Activated CD4-positive, alpha-beta memory T cell treated with anti-CD3 and anti-CD28 coated beads, Interleukin-2, amount 10 ng/mL, durations not matched to agents 7 days and 5 days (primary cell): ENCODE data around the gene LEAP2. TPM values are rescaled to one million over a fixed set of nuclear protein-coding genes. Genes with fewer than 3 reads are reported as not detected.
A peak's percentile ranks its signal among the peaks of the same experiment; 100 is the strongest.

Source experiments
- CTCF ChIA-PET: fragments of 350-600 bp; sonication (Branson Sonifier 250); formaldehyde crosslinking; loops from one replicate; lab custom pipeline; 2021; ENCODE audit warnings: antibody characterized with exemption, inconsistent platforms; lab: Charles Lee
- POLR2A ChIA-PET: fragments of 350-600 bp; sonication (Branson Sonifier 250); formaldehyde crosslinking; loops from one replicate; lab custom pipeline; 2021; ENCODE audit warnings: antibody characterized with exemption; lab: Charles Lee
- DNase-seq: peaks from one replicate; pipeline ENCODE4 v3.0.0-alpha.2; 2020
- H3K27ac Mint-ChIP-seq: one replicate; pipeline ENCODE4 v1.8.0; 2021; ENCODE audit warnings: mild to moderate bottlenecking, mixed read lengths
- H3K27me3 Mint-ChIP-seq: one replicate; pipeline ENCODE4 v1.8.0; 2021; ENCODE audit warnings: mixed read lengths
- H3K36me3 Mint-ChIP-seq: one replicate; pipeline ENCODE4 v1.8.0; 2021; ENCODE audit warnings: low read depth, mixed read lengths
- H3K4me1 Mint-ChIP-seq: one replicate; pipeline ENCODE4 v1.8.0; 2021; ENCODE audit warnings: mixed read lengths
- H3K4me3 Mint-ChIP-seq: one replicate; pipeline ENCODE4 v1.8.0; 2021; ENCODE audit warnings: mild to moderate bottlenecking, mixed read lengths
- H3K9me3 Mint-ChIP-seq: one replicate; pipeline ENCODE4 v1.8.0; 2021; ENCODE audit warnings: mixed read lengths
- total RNA-seq, 2 experiments: library from RNA; stranded (reverse); gene quantifications; one replicate each; pipeline ENCODE4 v1.2.3, GENCODE V29; 2021

The LEAP2 gene
- total RNA-seq, 2 experiments from 2014 or later, result 2.5 to 3.2 TPM

DNA sequence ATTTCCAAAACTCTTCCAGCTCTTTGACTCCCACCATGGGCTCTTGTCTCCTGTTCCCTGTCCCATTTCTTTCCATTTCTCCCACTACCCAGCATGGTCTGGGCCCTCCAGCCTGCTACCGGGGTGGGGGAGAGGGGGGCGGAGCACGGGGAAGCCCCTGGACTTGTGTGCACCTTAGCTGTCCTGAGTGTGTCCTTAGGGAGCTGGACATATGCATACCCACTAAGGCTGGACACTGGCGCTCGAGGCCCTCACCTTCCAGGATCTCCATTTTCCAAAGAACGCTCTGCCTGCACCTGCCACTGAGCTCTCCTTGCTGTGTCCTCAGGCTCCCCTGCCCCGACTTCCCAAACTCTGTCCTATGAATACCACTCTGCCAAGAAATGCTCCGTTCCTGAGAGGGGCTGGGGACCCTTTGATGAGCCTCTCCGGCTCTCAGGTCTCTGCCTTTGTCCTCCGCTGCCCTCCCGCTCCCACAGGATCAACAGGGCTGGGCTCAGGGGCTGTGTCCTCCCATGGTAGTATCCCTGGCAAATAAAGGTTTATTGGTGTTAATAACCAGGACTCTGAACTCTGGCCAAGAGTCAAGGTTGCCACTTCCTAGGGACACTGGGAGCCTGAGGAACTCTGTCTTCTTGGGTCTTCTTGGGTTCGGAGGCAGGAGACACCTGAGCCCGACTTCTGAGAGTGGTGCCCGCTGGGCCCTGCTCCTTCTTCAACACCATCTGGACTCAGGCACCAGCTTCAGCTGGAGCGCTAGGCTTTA lies 42.2 kb upstream of the LEAP2 start:
- DNase-seq, result no peak
- no peak overlapping the region for H3K27ac Mint-ChIP-seq
- peak overlapping the region; percentile 66 for H3K4me3 Mint-ChIP-seq
- H3K27me3 Mint-ChIP-seq, result peaks cover 43% of the 10 kb centered on the region
- H3K36me3 Mint-ChIP-seq, result no peaks in the 10 kb centered on the region
- peaks cover 15% of the 10 kb centered on the region for H3K4me1 Mint-ChIP-seq
- ChIA-PET POLR2A (interaction anchor here (0.9 to 1.4 kb wide), 3 partner anchors 18 to 132 kb away, joined by 3 to 5 read pairs (median 3); partner anchors contain the start of gene SOWAHA), CTCF (interaction anchor here (1.1 to 5.2 kb wide), 5 partner anchors 11 to 309 kb away, joined by 3 to 27 read pairs (median 3); no protein-coding TSS in a partner anchor)
- H3K9me3 Mint-ChIP-seq, result no peaks in the 10 kb centered on the region

DNA sequence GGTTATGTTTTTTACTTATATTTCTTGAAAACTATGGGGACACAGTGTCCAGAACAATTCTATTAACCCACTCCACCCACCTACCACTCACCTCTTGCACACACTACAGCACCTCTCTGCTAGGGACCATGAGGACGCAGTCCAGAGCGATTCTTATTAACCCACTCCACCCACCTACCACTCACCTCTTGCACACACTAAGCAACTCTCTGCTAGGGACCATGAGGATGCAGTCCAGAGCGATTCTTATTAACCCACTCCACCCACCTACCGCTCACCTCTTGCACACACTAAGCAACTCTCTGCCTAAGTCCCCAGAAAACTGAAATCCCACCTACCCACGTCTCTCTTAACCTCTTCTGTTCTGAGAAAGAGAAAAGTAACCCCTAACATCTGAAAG lies 40.9 kb upstream of the LEAP2 start:
- H3K27me3 Mint-ChIP-seq, result peaks cover 30% of the 10 kb centered on the region
- no peaks in the 10 kb centered on the region for H3K36me3 Mint-ChIP-seq
- no peak overlapping the region for H3K27ac Mint-ChIP-seq
- H3K4me1 Mint-ChIP-seq, result peaks cover 15% of the 10 kb centered on the region
- CTCF ChIA-PET, result interaction anchor here (5.2 kb wide), 1 partner anchor 12 kb away, joined by 27 read pairs; no protein-coding TSS in a partner anchor
- no peak overlapping the region for H3K4me3 Mint-ChIP-seq
- POLR2A ChIA-PET, result no interaction called here
- DNase-seq, result no peak
- no peaks in the 10 kb centered on the region for H3K9me3 Mint-ChIP-seq

DNA sequence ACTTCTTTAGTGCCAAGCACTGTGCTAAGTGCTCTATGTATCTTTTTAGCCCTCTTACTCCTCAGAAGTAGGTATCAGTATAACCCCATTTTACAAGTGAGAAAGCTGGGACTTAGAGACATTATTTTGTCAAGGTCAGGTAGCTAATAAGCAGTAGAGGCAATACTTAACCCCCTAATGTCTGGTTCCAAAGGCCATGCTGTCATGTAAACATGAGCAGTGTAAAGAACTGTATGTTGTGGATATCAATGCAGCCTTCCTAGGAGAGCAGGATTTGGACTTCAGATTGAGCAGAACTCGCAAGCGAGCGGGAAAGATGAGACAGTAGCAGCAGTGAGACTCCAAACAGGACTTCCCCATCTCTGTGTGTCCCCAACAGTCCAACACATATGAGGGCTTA lies 39.4 kb upstream of the LEAP2 start:
- ChIA-PET POLR2A (no interaction called here), CTCF (interaction anchor here (1.3 to 1.4 kb wide), 2 partner anchors 14 to 49 kb away, joined by 3 to 6 read pairs; no protein-coding TSS in a partner anchor)
- H3K9me3 Mint-ChIP-seq, result no peaks in the 10 kb centered on the region
- peaks cover 13% of the 10 kb centered on the region for H3K4me1 Mint-ChIP-seq
- H3K36me3 Mint-ChIP-seq, result no peaks in the 10 kb centered on the region
- H3K4me3 Mint-ChIP-seq, result no peak overlapping the region
- peaks cover 17% of the 10 kb centered on the region for H3K27me3 Mint-ChIP-seq
- no peak overlapping the region for H3K27ac Mint-ChIP-seq
- DNase-seq, result no peak

GRCh38 chr5:132836852-132837251 lies 36.6 kb upstream of the LEAP2 start:
- ChIA-PET CTCF (no interaction called here), POLR2A (no interaction called here)
- Mint-ChIP-seq H3K4me1 (no peaks in the 10 kb centered on the region), H3K36me3 (no peaks in the 10 kb centered on the region), H3K27me3 (no peaks in the 10 kb centered on the region), H3K27ac (no peak overlapping the region), H3K4me3 (no peak overlapping the region), H3K9me3 (no peaks in the 10 kb centered on the region)
- DNase-seq, result no peak

DNA sequence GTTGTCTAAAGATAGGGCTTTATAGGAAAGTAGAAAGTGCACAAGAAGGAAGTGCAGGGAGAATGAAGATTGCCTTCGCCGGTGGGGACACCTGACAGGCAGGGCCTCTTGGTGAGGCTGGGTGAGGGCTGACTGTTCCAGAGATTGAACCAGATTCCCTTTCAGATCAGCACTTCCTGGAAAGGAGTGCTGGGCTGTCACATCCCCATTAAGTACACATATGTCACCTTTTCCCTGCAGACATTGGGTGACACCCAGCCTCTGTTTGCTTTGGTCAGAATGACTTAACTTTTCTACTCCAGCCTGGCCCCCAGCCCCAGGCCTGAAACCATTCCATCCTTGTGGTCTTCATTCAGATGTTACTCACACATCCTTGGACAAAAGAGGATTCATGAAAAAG lies 35.6 kb upstream of the LEAP2 start:
- ChIA-PET POLR2A (no interaction called here), CTCF (no interaction called here)
- no peaks in the 10 kb centered on the region for H3K4me1 Mint-ChIP-seq
- H3K27ac Mint-ChIP-seq, result no peak overlapping the region
- H3K36me3 Mint-ChIP-seq, result no peaks in the 10 kb centered on the region
- H3K27me3 Mint-ChIP-seq, result no peaks in the 10 kb centered on the region
- DNase-seq, result peak; percentile 10
- no peaks in the 10 kb centered on the region for H3K9me3 Mint-ChIP-seq
- H3K4me3 Mint-ChIP-seq, result no peak overlapping the region

DNA sequence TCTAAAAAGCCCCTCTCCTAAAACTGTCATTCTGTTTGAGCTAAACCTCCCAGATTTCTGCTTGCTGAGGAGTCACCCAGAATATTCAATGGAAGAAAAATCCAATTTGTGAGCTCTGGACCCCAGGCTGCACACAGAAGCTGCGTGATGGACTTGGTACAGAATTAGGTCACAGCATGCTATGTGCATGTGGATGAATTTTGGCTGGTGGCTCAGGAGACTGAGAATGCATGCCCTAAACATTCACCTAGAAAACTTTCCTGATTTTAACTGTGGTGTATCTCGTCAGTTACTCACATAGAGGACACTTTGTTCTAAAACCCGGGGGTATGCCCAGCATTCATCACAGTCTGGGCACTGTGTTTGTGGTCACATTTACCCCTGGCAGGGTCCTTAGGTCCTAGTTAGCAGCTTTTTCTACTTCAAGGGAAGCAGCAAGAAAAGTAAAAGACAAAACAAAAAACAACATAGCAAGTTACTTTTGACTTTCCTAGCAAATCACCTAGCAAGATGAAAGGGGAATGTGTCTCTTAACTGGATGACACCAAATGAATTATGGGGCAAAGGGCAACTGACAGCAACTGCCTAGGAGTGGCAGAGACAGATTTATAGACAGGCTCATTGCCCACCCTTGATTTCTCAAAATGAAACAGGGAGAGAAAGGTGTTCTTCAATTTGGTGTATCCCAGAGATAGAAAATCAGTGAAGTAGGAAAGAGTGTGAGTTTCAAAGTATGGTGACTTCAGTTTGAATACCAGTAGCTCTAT lies 34.8 kb upstream of the LEAP2 start:
- Mint-ChIP-seq H3K27me3 (no peaks in the 10 kb centered on the region), H3K27ac (no peak overlapping the region), H3K9me3 (no peaks in the 10 kb centered on the region), H3K36me3 (no peaks in the 10 kb centered on the region), H3K4me1 (no peaks in the 10 kb centered on the region), H3K4me3 (no peak overlapping the region)
- DNase-seq, result peak; percentile 0
- POLR2A ChIA-PET, result no interaction called here
- CTCF ChIA-PET, result no interaction called here

- H3K4me3 Mint-ChIP-seq, result no peak overlapping the region
- no peak overlapping the region for H3K27ac Mint-ChIP-seq
- POLR2A ChIA-PET, result no interaction called here
- peak; percentile 5 for DNase-seq
- H3K9me3 Mint-ChIP-seq, result no peaks in the 10 kb centered on the region
- CTCF ChIA-PET, result interaction anchor here (1.4 kb wide), 1 partner anchor 20 kb away, joined by 3 read pairs; no protein-coding TSS in a partner anchor
- H3K4me1 Mint-ChIP-seq, result no peaks in the 10 kb centered on the region
- H3K36me3 Mint-ChIP-seq, result no peaks in the 10 kb centered on the region
- H3K27me3 Mint-ChIP-seq, result no peaks in the 10 kb centered on the region
Observed at GRCh38 chr5:132839426-132840301, 33.8 kb upstream of the LEAP2 start.

DNA sequence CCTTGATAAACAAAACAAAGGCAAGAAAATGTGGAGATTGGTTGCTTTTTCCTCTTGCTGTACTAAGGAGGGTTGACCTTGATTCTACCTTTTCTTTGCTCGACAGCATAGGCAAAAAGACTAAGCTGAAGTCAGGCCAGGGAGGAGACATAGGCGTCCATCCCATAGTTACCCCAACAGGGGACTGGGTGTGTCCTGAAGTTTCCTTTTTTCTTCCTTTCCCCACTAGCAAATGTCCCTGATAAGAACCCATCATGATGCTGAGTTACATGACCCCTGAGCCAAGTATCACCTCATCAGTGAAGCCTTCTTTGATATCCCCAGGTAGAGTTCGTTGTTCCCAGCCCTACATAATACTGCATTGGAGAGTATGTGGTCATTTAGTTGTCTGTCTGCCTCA lies 33.2 kb upstream of the LEAP2 start:
- POLR2A ChIA-PET, result no interaction called here
- H3K4me3 Mint-ChIP-seq, result no peak overlapping the region
- H3K27ac Mint-ChIP-seq, result no peak overlapping the region
- DNase-seq, result no peak
- H3K4me1 Mint-ChIP-seq, result no peaks in the 10 kb centered on the region
- CTCF ChIA-PET, result interaction anchor here (1.4 kb wide), 1 partner anchor 20 kb away, joined by 3 read pairs; no protein-coding TSS in a partner anchor
- H3K27me3 Mint-ChIP-seq, result no peaks in the 10 kb centered on the region
- H3K36me3 Mint-ChIP-seq, result no peaks in the 10 kb centered on the region
- H3K9me3 Mint-ChIP-seq, result no peaks in the 10 kb centered on the region

DNA sequence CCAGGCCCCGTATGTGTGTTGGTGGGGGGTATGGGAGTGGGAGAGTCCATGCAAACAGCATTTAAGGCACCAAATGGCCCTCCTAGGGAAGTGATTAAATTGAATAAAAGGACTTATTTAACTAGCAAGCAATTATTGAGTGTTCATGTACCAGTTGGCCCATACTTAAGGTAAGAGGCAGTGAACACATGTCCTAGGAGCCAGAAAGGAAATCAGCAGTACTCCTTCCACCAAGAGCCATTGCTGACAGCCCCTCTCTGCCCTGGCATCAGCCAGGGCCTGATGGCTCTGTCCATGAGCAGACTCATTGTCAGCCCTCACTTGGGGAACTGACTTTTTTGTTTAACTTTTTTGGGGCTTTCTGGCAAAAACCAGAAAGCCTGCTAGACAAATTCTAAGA lies 32.6 kb upstream of the LEAP2 start:
- CTCF ChIA-PET, result interaction anchor here (0.6 to 1.4 kb wide), 2 partner anchors 21 to 1971 kb away, joined by 3 read pairs; no protein-coding TSS in a partner anchor
- no peak overlapping the region for H3K27ac Mint-ChIP-seq
- no peak for DNase-seq
- no peaks in the 10 kb centered on the region for H3K9me3 Mint-ChIP-seq
- H3K4me1 Mint-ChIP-seq, result no peaks in the 10 kb centered on the region
- H3K27me3 Mint-ChIP-seq, result no peaks in the 10 kb centered on the region
- POLR2A ChIA-PET, result no interaction called here
- no peak overlapping the region for H3K4me3 Mint-ChIP-seq
- no peaks in the 10 kb centered on the region for H3K36me3 Mint-ChIP-seq

DNA sequence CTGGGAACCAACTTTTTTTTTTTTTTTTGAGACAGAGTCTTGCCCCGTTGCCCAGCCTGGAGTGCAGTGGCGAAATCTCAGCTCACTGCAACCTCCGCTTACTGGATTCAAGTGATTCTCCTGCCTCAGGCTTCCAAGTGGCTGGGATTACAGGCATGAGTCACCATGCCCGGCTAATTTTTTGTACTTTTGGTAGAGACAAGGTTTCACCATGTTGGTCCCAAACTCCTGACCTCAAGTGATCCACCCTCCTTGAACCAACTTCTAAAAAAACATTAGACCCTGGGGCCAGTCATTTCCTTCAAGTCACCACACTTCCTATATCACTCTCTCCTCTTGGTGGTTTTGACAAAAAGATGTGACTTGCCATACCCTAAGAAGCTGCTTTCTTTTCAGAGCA lies 32.2 kb upstream of the LEAP2 start:
- no peak for DNase-seq
- Mint-ChIP-seq H3K36me3 (no peaks in the 10 kb centered on the region), H3K9me3 (no peaks in the 10 kb centered on the region), H3K27me3 (no peaks in the 10 kb centered on the region), H3K4me1 (no peaks in the 10 kb centered on the region), H3K27ac (no peak overlapping the region), H3K4me3 (no peak overlapping the region)
- ChIA-PET CTCF (interaction anchor here (0.6 to 1.4 kb wide), 2 partner anchors 21 to 1971 kb away, joined by 3 read pairs; no protein-coding TSS in a partner anchor), POLR2A (no interaction called here)

DNA sequence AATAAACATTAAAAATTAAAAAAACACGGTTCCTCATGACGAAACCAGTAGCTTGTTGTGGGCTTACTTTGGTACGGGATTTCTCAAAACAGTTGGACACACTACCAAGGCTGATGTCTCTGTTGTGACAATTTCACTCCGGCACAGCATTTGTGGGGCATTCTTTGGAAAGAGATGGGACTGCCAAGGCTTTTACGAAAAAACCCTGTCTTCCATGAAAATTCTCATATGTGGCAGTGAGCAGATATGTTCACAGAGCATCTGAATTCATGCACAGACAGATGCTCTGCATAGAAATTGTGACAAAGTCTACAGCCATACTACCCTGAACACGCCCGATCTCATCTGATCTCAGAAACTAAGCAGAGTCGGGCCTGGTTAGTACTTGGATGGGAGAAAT lies 25.2 kb upstream of the LEAP2 start:
- H3K4me1 Mint-ChIP-seq, result no peaks in the 10 kb centered on the region

DNA sequence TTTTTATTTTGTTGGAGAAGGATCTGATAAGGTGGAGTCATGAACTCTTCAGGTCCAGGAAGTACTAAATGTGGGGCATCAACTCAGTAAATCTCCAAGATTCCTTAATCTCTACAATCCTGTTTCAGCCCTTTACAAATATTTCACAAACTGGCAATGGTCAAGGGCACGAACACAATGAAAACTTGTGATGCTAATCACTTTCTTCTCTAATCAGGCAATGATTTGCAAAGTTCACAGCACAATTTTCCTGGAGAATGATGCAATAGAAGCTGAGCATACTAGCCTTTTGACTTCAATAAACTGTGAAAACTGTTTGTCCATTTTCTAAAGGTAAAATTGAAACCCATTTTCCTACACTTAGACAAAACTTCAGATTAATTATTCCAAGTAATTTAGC lies 24.1 kb upstream of the LEAP2 start:
- POLR2A ChIA-PET, result no interaction called here
- Mint-ChIP-seq H3K9me3 (no peaks in the 10 kb centered on the region), H3K27ac (no peak overlapping the region), H3K27me3 (peaks cover 2% of the 10 kb centered on the region), H3K4me3 (no peak overlapping the region), H3K4me1 (peaks cover 2% of the 10 kb centered on the region), H3K36me3 (no peaks in the 10 kb centered on the region)
- DNase-seq, result no peak
- CTCF ChIA-PET, result interaction anchor here (1.0 to 1.6 kb wide), 2 partner anchors 32 to 34 kb away, joined by 3 to 6 read pairs; no protein-coding TSS in a partner anchor

More for the DNA sequence above, 25.2 kb upstream of the LEAP2 start:
- Mint-ChIP-seq H3K27me3 (no peaks in the 10 kb centered on the region), H3K27ac (no peak overlapping the region), H3K9me3 (no peaks in the 10 kb centered on the region), H3K36me3 (no peaks in the 10 kb centered on the region), H3K4me3 (no peak overlapping the region)
- CTCF ChIA-PET, result interaction anchor here (0.6 to 1.6 kb wide), 3 partner anchors 28 to 104 kb away, joined by 3 to 6 read pairs (median 4); no protein-coding TSS in a partner anchor
- no peak for DNase-seq
- POLR2A ChIA-PET, result no interaction called here
